ENCODE results near the gene UNC5C.

DNA sequence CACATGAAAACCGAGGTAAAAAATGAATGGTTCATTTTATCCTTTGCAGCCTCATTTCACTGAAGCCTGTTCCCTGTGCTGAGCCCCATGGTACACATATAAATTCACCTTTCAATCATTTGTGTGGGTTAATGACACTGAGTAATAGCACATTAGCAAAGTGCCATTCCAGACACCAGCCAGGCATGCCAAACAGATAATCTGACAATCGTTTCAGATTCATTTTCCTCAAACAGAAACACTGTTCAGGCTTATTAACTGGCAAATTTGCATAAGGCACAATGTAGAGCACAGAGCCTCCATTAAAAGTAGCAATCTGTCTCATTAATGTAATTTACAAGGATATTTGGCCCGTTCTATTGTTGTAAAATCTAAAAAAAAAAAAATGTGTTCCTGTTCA lies 76.2 kb downstream of the UNC5C start:
- TF ChIP-seq CTCF (IDR thresholded peaks at IDR 0.05) (no peak), POLR2AphosphoS5 (IDR thresholded peaks at IDR 0.05; ENCODE audit: low read depth, low read length) (no peak), TCF7L2 (IDR thresholded peaks at IDR 0.05; ENCODE audit: low read depth, low read length) (no peak), SIN3A (IDR thresholded peaks at IDR 0.05; ENCODE audit: borderline replicate concordance, insufficient read depth, low read depth, low read length) (no peak)
- TF ChIP-seq, protein P1, sequence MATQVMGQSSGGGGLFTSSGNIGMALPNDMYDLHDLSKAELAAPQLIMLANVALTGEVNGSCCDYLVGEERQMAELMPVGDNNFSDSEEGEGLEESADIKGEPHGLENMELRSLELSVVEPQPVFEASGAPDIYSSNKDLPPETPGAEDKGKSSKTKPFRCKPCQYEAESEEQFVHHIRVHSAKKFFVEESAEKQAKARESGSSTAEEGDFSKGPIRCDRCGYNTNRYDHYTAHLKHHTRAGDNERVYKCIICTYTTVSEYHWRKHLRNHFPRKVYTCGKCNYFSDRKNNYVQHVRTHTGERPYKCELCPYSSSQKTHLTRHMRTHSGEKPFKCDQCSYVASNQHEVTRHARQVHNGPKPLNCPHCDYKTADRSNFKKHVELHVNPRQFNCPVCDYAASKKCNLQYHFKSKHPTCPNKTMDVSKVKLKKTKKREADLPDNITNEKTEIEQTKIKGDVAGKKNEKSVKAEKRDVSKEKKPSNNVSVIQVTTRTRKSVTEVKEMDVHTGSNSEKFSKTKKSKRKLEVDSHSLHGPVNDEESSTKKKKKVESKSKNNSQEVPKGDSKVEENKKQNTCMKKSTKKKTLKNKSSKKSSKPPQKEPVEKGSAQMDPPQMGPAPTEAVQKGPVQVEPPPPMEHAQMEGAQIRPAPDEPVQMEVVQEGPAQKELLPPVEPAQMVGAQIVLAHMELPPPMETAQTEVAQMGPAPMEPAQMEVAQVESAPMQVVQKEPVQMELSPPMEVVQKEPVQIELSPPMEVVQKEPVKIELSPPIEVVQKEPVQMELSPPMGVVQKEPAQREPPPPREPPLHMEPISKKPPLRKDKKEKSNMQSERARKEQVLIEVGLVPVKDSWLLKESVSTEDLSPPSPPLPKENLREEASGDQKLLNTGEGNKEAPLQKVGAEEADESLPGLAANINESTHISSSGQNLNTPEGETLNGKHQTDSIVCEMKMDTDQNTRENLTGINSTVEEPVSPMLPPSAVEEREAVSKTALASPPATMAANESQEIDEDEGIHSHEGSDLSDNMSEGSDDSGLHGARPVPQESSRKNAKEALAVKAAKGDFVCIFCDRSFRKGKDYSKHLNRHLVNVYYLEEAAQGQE (IDR thresholded peaks at IDR 0.05; ENCODE audit: insufficient read depth in 1 of 2, low read depth in 2 of 2, low read length in 1 of 2), result no peak

All from Panc1 (cell line).